ENCODE data around the gene PPP1R37. TPM values are rescaled to one million over a fixed set of nuclear protein-coding genes. Genes with fewer than 3 reads are reported as not detected.

The PPP1R37 gene
- total RNA-seq, 1 experiment from 2014 or later, result 33.6 TPM

GRCh38 chr19:45103156-45103507 lies 10.2 kb downstream of the PPP1R37 start:
- no peak overlapping the region for H3K18ac ChIP-seq (ENCODE audit: insufficient read length, low read depth, low read length)
- no peak overlapping the region for H3K27ac Mint-ChIP-seq
- no CpG with 5 or more reads among the region's 15 CpGs for WGBS (ENCODE audit: extremely low coverage, insufficient read length, low lambda C conversion rate)
- no peak overlapping the region for H2BK12ac ChIP-seq (ENCODE audit: insufficient read length, low read depth, low read length)
- no peak overlapping the region for H2BK5ac ChIP-seq (ENCODE audit: insufficient read length, low read length)
- H3K9ac ChIP-seq (ENCODE audit: extremely low read depth, insufficient read length, low read length), result no peak overlapping the region
- H3K4me1 Mint-ChIP-seq, result peaks cover 64 to 69% of the 10 kb centered on the region in 2 experiments
- TF ChIP-seq CTCF (conservative IDR thresholded peaks at IDR 0.05), result no peak
- H3K9me3 ChIP-seq (ENCODE audit: control insufficient read depth, low read depth, low read length), result no peaks in the 10 kb centered on the region
- H3K14ac ChIP-seq (ENCODE audit: insufficient read depth, low read length), result no peak overlapping the region
- no peak for DNase-seq
- no peak overlapping the region for H3K4ac ChIP-seq (ENCODE audit: low read depth, low read length)
- H3K9me3 Mint-ChIP-seq, result no peaks in the 10 kb centered on the region; a peak in 1 of 5 replicates
- H4K5ac ChIP-seq (ENCODE audit: insufficient read length, low read depth, low read length), result no peak overlapping the region
- H2AK5ac ChIP-seq (ENCODE audit: insufficient read length, low read length), result no peak overlapping the region
- no peak overlapping the region for H2BK15ac ChIP-seq (ENCODE audit: low read depth, low read length)
- H3K23ac ChIP-seq (ENCODE audit: insufficient read length, low read depth, low read length), result no peak overlapping the region
- no peaks in the 10 kb centered on the region for H3K27me3 Mint-ChIP-seq (ENCODE audit: low read depth)
- H3K27me3 ChIP-seq (ENCODE audit: insufficient read depth, low read length), result no peaks in the 10 kb centered on the region
- peak overlapping the region in 1 of 2 experiments; percentile 35; a peak in 1 of 5 replicates for H3K4me3 Mint-ChIP-seq
- H4K8ac ChIP-seq (replicated peaks; ENCODE audit: insufficient read length, low read depth, low read length), result no peak overlapping the region
- no peak overlapping the region for H4K91ac ChIP-seq (ENCODE audit: insufficient read length, low read depth, low read length)
- H2BK120ac ChIP-seq (ENCODE audit: low read depth, low read length, poor library complexity, severe bottlenecking), result no peak overlapping the region
- H3K27ac ChIP-seq (ENCODE audit: insufficient read length, low read depth, low read length), result no peak overlapping the region
- H2AFZ ChIP-seq (ENCODE audit: low read length), result no peak overlapping the region
- peaks cover 0 to 6% (median 4%) of the 10 kb centered on the region in 3 experiments; a peak in 2 of 7 replicates for H3K36me3 Mint-ChIP-seq (ENCODE audit: insufficient read depth in 1 of 3, low read depth in 3 of 3)
- H2BK20ac ChIP-seq (ENCODE audit: low read depth, low read length, poor library complexity, severe bottlenecking), result no peak overlapping the region
- no peaks in the 10 kb centered on the region for H3K23me2 ChIP-seq (ENCODE audit: insufficient read length, low read depth, low read length, poor library complexity, severe bottlenecking)
- no peaks in the 10 kb centered on the region; the same call in 1 of the 2 replicates for H3K4me1 ChIP-seq (ENCODE audit: insufficient read depth, low read length)
- no peak overlapping the region for H3K56ac ChIP-seq (ENCODE audit: insufficient read length, low read depth, low read length)
- peaks cover 31% of the 10 kb centered on the region for H3K79me2 ChIP-seq (ENCODE audit: insufficient read depth, low read length)
- H4K20me1 ChIP-seq (ENCODE audit: control insufficient read depth, insufficient read depth, insufficient read length), result no peaks in the 10 kb centered on the region
- H3K79me1 ChIP-seq (ENCODE audit: insufficient read depth, low read depth, low read length, poor library complexity, severe bottlenecking), result no peaks in the 10 kb centered on the region
- H3T11ph ChIP-seq (ENCODE audit: low read length), result no peak overlapping the region
- no peak overlapping the region for H3K4me2 ChIP-seq (ENCODE audit: insufficient read depth, insufficient read length, low read length)

Measured in H9 (cell line).